GM06990 (cell line): ENCODE results near the gene ACO2.

Source experiments
- DNase-seq: peaks from one replicate; pipeline ENCODE4 v3.0.0-alpha.2; 2011; ENCODE audit not compliant: insufficient read length; ENCODE audit errors: extremely low read depth
- H3K27me3 ChIP-seq: replicated peaks from 2 replicates; pipeline ENCODE4 v1.6.0; 2011; ENCODE audit warnings: low read length; ENCODE audit not compliant: control insufficient read depth, insufficient read depth
- H3K36me3 ChIP-seq: 2 replicates; pipeline ENCODE4 v1.5.1; 2011; ENCODE audit warnings: low read length; ENCODE audit not compliant: control insufficient read depth, insufficient read depth
- H3K4me3 ChIP-seq: replicated peaks from 2 replicates; pipeline ENCODE4 v1.5.1; 2011; ENCODE audit warnings: low read depth, mild to moderate bottlenecking, control low read depth, low read length
- TF ChIP-seq, protein P1 (sequence below): IDR thresholded peaks from 2 replicates; pipeline ENCODE4 v1.5.1; 2011; ENCODE audit warnings: low read length, control low read depth, mild to moderate bottlenecking, inconsistent platforms; ENCODE audit not compliant: insufficient read depth, poor library complexity, severe bottlenecking

Gene ACO2

DNA sequence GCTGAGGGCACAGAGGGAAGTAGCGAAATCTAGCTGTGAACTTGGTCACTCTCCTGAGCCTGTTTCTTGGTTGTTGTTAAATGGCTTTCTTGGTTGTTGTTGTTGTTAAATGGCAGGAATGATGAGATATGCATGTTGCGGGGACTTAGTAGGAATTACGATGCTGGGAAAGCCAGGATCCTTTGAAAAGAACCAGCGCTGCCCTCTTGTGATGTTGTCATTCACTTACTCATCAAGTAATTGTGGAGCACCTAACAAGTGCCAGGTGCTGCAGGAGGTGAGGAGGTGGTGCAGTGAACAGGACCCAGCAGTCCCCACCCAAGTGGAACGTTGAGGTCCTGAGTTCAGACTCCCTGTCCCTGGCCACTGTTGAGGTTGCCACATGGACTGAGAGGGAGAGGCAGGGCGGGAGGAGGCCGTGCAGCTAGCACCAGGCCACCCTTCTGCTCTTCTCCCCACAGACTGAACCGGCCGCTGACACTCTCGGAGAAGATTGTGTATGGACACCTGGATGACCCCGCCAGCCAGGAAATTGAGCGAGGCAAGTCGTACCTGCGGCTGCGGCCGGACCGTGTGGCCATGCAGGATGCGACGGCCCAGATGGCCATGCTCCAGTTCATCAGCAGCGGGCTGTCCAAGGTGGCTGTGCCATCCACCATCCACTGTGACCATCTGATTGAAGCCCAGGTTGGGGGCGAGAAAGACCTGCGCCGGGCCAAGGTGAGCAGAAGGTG, 38.6 kb downstream of the ACO2 start:
- no peaks in the 10 kb centered on the region for H3K27me3 ChIP-seq
- TF ChIP-seq, protein P1, sequence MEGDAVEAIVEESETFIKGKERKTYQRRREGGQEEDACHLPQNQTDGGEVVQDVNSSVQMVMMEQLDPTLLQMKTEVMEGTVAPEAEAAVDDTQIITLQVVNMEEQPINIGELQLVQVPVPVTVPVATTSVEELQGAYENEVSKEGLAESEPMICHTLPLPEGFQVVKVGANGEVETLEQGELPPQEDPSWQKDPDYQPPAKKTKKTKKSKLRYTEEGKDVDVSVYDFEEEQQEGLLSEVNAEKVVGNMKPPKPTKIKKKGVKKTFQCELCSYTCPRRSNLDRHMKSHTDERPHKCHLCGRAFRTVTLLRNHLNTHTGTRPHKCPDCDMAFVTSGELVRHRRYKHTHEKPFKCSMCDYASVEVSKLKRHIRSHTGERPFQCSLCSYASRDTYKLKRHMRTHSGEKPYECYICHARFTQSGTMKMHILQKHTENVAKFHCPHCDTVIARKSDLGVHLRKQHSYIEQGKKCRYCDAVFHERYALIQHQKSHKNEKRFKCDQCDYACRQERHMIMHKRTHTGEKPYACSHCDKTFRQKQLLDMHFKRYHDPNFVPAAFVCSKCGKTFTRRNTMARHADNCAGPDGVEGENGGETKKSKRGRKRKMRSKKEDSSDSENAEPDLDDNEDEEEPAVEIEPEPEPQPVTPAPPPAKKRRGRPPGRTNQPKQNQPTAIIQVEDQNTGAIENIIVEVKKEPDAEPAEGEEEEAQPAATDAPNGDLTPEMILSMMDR: no peak

DNA sequence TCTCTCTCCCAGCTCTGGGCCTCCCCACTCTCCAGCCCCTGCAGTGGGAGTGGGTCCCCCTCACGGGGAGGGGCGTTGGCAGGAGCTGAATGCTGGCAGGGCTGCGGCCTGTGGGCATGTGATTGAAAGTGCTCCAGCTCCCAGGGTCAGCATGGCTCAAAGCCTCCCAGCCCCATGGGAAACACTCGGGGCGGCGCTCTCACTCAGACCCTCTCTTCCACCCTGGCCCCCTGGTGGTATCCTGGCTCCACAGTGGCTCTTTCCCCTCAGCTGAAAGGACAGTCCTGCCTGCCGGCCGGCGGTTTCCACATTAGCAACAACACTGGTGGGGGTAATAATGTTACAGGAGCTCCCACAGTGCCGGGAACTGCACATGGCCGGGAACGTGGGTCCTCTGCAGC, 39.9 kb downstream of the ACO2 start:
- H3K36me3 ChIP-seq: peaks cover 39% of the 10 kb centered on the region
- no peak for DNase-seq
- no peaks in the 10 kb centered on the region for H3K27me3 ChIP-seq
- TF ChIP-seq, protein P1: no peak
- H3K4me3 ChIP-seq: no peak overlapping the region

More for the DNA sequence above, 38.6 kb downstream of the ACO2 start:
- no peak overlapping the region for H3K4me3 ChIP-seq
- peaks cover 30% of the 10 kb centered on the region for H3K36me3 ChIP-seq
- no peak for DNase-seq

DNA sequence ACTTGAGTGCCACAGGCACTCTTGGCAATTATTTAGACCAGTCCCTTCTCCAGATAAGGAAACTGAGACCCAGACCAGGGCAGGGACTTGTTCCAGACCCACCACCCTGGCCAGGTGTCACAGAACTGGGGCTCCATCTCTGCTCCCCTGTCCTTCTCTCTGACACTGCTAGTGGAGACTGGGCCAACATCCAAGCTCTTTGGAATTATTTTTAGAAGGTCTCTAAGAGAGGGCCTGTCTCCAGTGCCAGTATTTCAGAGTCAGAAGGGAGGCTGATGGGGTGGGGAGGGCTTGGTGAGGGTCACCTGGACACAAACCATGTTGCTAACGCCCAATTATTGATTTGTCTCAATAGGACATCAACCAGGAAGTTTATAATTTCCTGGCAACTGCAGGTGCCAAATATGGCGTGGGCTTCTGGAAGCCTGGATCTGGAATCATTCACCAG, 42.6 kb downstream of the ACO2 start:
- no peak for DNase-seq
- TF ChIP-seq, protein P1: no peak
- Histone ChIP-seq H3K36me3 (peaks cover 50% of the 10 kb centered on the region), H3K4me3 (no peak overlapping the region), H3K27me3 (no peaks in the 10 kb centered on the region)

DNA sequence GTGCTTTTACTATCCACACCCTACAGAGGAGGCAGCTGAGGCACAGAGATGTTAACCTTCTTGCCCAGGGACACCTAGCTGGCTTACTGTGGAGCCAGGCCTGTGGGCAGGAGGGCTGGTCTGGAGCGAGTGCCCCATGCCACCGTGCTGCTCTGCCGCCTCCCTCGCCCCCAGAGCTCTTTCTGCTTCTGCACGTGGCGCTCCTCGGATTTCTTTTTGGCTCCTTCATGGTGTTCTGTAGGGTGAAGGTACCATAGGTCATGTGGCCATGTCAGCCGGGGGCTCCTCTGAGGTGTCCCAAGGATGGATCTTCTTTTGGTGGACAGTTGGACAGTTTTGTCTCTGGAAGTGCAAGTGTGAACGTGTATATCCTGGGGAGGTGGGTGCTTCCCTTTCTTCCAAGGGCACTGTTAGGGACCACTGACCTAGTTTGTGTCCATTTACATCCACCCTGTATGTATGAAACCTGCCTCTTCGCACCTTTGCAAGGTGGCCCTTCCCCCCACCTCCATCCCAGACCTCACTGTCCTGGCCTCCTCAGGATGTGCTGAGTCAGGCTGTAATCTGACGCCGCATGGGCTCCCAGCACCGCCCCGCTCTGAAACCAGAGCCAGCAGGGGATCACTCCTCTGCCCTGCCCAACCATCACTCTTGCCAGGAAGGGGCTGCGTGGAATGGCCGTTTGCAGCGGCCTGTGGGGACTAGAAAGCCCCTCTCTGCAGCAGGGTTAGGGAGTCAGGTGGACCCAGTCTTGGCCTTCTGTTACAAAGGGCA, 43.7 kb downstream of the ACO2 start:
- no peak overlapping the region for H3K4me3 ChIP-seq
- no peak for DNase-seq
- H3K36me3 ChIP-seq: peaks cover 53% of the 10 kb centered on the region
- TF ChIP-seq, protein P1: no peak
- no peaks in the 10 kb centered on the region for H3K27me3 ChIP-seq

GRCh38 chr22:41513391-41513790, 44.5 kb downstream of the ACO2 start:
- TF ChIP-seq, protein P1: no peak
- no peaks in the 10 kb centered on the region for H3K27me3 ChIP-seq
- peaks cover 51% of the 10 kb centered on the region for H3K36me3 ChIP-seq
- H3K4me3 ChIP-seq: no peak overlapping the region
- no peak for DNase-seq
